AG04450 (cell line): ENCODE data around the gene TM4SF4. TPM values are rescaled to one million over a fixed set of nuclear protein-coding genes. Genes with fewer than 3 reads are reported as not detected.

Experiments
- CTCF ChIA-PET: fragments of 300-600, 350-600 bp; formaldehyde crosslinking; extraction: SDS; loops from one replicate; lab custom pipeline; 2022; ENCODE audit warnings: antibody characterized with exemption, inconsistent platforms; lab: Charles Lee
- POLR2A ChIA-PET: fragments of 350-600 bp; formaldehyde crosslinking; extraction: SDS; loops from one replicate; lab custom pipeline; 2021; ENCODE audit warnings: antibody characterized with exemption, inconsistent platforms; lab: Yijun Ruan, JAX
- DNase-seq: peaks from one replicate; pipeline ENCODE4 v3.0.0-alpha.2; 2011; ENCODE audit warnings: low read depth, low spot score
- H3K27ac ChIP-seq: one replicate; pipeline ENCODE4 v1.5.1; 2012; ENCODE audit warnings: low read depth, low read length, control low read depth
- H3K27me3 ChIP-seq: one replicate; pipeline ENCODE4 v1.6.0; 2012; ENCODE audit warnings: low read length; ENCODE audit not compliant: control insufficient read depth, insufficient read depth
- H3K4me3 ChIP-seq: 2 replicates; pipeline ENCODE4 v1.5.1; 2011; ENCODE audit warnings: mild to moderate bottlenecking, low read depth, low read length, control low read depth
- H3K9me3 ChIP-seq: 2 replicates; pipeline ENCODE4 v1.5.1; 2012; ENCODE audit warnings: low read length; ENCODE audit not compliant: control insufficient read depth, insufficient read depth
- CTCF ChIP-seq: IDR thresholded peaks from 2 replicates; pipeline ENCODE4 v1.5.1; 2011; ENCODE audit warnings: low read depth, low read length, control low read depth, inconsistent platforms
- polyA plus RNA-seq: library from polyadenylated mRNA; depleted of rRNA; stranded (reverse); fragments of >200 nt; gene quantifications from 2 replicates; pipeline ENCODE4 v1.2.3, GENCODE V29; 2011

The TM4SF4 gene
- polyA plus RNA-seq, 1 experiment: 0.32 TPM

GRCh38 chr3:149493315-149494021, 19.0 kb downstream of the TM4SF4 start:
- peak; percentile 7; the same call in 1 of the 2 replicates for TF ChIP-seq CTCF
- CTCF ChIA-PET: interaction anchor here (0.8 to 4.2 kb wide), 6 partner anchors 15 to 315 kb away, joined by 3 to 39 read pairs (median 9); no protein-coding TSS in a partner anchor
- POLR2A ChIA-PET: no interaction called here

GRCh38 chr3:149494022-149494758, 19.7 kb downstream of the TM4SF4 start:
- ChIA-PET CTCF (interaction anchor here (0.7 to 4.2 kb wide), 20 partner anchors 10 to 775 kb away, joined by 3 to 39 read pairs (median 4); partner anchors contain the start of gene TM4SF4), POLR2A (no interaction called here)
- no peaks in the 10 kb centered on the region for H3K9me3 ChIP-seq
- no peak overlapping the region for H3K27ac ChIP-seq
- no peaks in the 10 kb centered on the region for H3K27me3 ChIP-seq
- peak; percentile 92 for TF ChIP-seq CTCF
- DNase-seq: no peak
- no peak overlapping the region for H3K4me3 ChIP-seq

More at GRCh38 chr3:149493315-149494021, 19.0 kb downstream of the TM4SF4 start:
- no peaks in the 10 kb centered on the region for H3K27me3 ChIP-seq
- no peak overlapping the region for H3K27ac ChIP-seq
- no peak for DNase-seq
- H3K9me3 ChIP-seq: no peaks in the 10 kb centered on the region
- no peak overlapping the region for H3K4me3 ChIP-seq

GRCh38 chr3:149494759-149495580, 20.5 kb downstream of the TM4SF4 start:
- no peak overlapping the region for H3K4me3 ChIP-seq
- no peak for DNase-seq
- no peaks in the 10 kb centered on the region for H3K27me3 ChIP-seq
- no peak overlapping the region for H3K27ac ChIP-seq
- no peak for TF ChIP-seq CTCF
- ChIA-PET POLR2A (no interaction called here), CTCF (interaction anchor here (0.6 to 4.2 kb wide), 19 partner anchors 9 to 774 kb away, joined by 3 to 39 read pairs (median 4); partner anchors contain the start of gene TM4SF4)
- H3K9me3 ChIP-seq: no peaks in the 10 kb centered on the region

GRCh38 chr3:149495581-149496125, 21.2 kb downstream of the TM4SF4 start:
- POLR2A ChIA-PET: interaction anchor here (1.4 kb wide), 1 partner anchor 11 kb away, joined by 3 read pairs; no protein-coding TSS in a partner anchor

More at GRCh38 chr3:149495581-149496125, 21.2 kb downstream of the TM4SF4 start:
- no peaks in the 10 kb centered on the region for H3K9me3 ChIP-seq
- H3K27me3 ChIP-seq: no peaks in the 10 kb centered on the region
- CTCF ChIA-PET: interaction anchor here (0.6 to 3.8 kb wide), 12 partner anchors 11 to 540 kb away, joined by 3 to 39 read pairs (median 4); partner anchors contain the start of gene TM4SF4
- no peak overlapping the region for H3K27ac ChIP-seq
- no peak for TF ChIP-seq CTCF
- no peak overlapping the region for H3K4me3 ChIP-seq
- DNase-seq: no peak
